Stomach (tissue), 9 donors: ENCODE measurements around the gene ZNF436. TPM values are rescaled to one million over a fixed set of nuclear protein-coding genes. Genes with fewer than 3 reads are reported as not detected.
A peak's percentile ranks its signal among the peaks of the same experiment; 100 is the strongest.

Experiments
- DNase-seq, 2 donors: peaks; one replicate each; pipeline versions ENCODE4 v3.0.0 to v3.0.0-alpha.2; 2013 to 2019
- H3K27ac ChIP-seq, 5 donors: fragments of 200-600 bp in 4 of 5; sonication (generic) in 4 of 5; one replicate each; pipeline ENCODE4 v1.5.1; 2013 to 2019; ENCODE audit warnings: mild to moderate bottlenecking in 1 of 5, moderate library complexity in 1 of 5
- H3K27me3 ChIP-seq, 3 donors: fragments of 200-600 bp; sonication (generic); one replicate each; pipeline ENCODE4 v1.5.1; 2017 to 2019; ENCODE audit warnings: mixed run types in 1 of 3
- H3K36me3 ChIP-seq, 4 donors: fragments of 200-600 bp; sonication (generic); 1 replicate in 3 of 4; 2 replicates in 1 of 4; pipeline ENCODE4 v1.5.1; 2016 to 2019
- H3K4me1 ChIP-seq, 4 donors: fragments of 200-600 bp; sonication (generic); one replicate each; pipeline ENCODE4 v1.5.1; 2016 to 2019
- H3K4me3 ChIP-seq, 4 donors: fragments of 200-600 bp; sonication (generic) in 3 of 4; one replicate each; pipeline ENCODE4 v1.5.1; 2016 to 2019; ENCODE audit warnings: mild to moderate bottlenecking in 1 of 4
- H3K9me3 ChIP-seq, 4 donors: fragments of 200-600 bp; sonication (generic); one replicate each; pipeline ENCODE4 v1.5.1; 2016 to 2019
- EP300 ChIP-seq: sonication (generic); formaldehyde crosslinking; IDR thresholded peaks from one replicate; pipeline ENCODE4 v1.6.1; 2017; ENCODE audit warnings: antibody characterized with exemption
- POLR2A ChIP-seq, 4 donors: fragments of 450-650 bp; IDR thresholded peaks; one replicate each; pipeline ENCODE4 v1.6.1; 2016; ENCODE audit warnings: antibody characterized with exemption in 4 of 4, control low read depth in 2 of 4, mild to moderate bottlenecking in 1 of 4, moderate library complexity in 1 of 4
- POLR2AphosphoS5 ChIP-seq, 3 donors: sonication (generic); formaldehyde crosslinking; IDR thresholded peaks; one replicate each; pipeline ENCODE4 v1.6.1; 2016; ENCODE audit warnings: antibody characterized with exemption in 3 of 3
- WGBS, 5 donors: extraction: QIAGEN DNeasy Blood & Tissue Kit in 3 of 5; methylation state at CpG; one replicate each; pipeline versions ENCODE4 v1.1.5 to v1.1.7; 2013 to 2018; 5-methylcytosine and 5-hydroxymethylcytosine counted together
- intact Hi-C: fragments of 100-400 bp; cut with DNase I; formaldehyde crosslinking; loops from one replicate; pipeline ENCODE4 v1.15.1; 2023; ENCODE audit warnings: low total_unique reads
- polyA plus RNA-seq, 3 donors: library from polyadenylated mRNA; stranded (reverse); fragments of 200-250 nt; gene quantifications; one replicate each; pipeline ENCODE4 v1.2.3, GENCODE V29; 2013
- total RNA-seq, 5 donors: library from RNA; depleted of rRNA; stranded (reverse); fragments of >200 nt; gene quantifications; one replicate each; pipeline versions ENCODE4 v1.1.0 to v1.2.3, GENCODE V29; 2014 to 2016
- TF ChIP-seq, protein P1 (sequence below), 7 experiments: fragments of 450-650 bp in 4 of 7; fragments of 200-600 bp in 3 of 7; sonication (generic) in 3 of 7; IDR thresholded peaks; one replicate each; pipeline ENCODE4 v1.5.1; 2016 to 2019; ENCODE audit warnings: antibody characterized with exemption in 7 of 7, control low read depth in 2 of 7, mild to moderate bottlenecking in 1 of 7
- donor health status: healthy with polysubstance abuse.
- donor health status: Bipolar disorder and iron deficiency.
- donor health status: healthy.

Gene ZNF436
- total and polyA plus RNA-seq, 8 donors: 3.1 to 29.9 (median 9.3) TPM

DNA sequence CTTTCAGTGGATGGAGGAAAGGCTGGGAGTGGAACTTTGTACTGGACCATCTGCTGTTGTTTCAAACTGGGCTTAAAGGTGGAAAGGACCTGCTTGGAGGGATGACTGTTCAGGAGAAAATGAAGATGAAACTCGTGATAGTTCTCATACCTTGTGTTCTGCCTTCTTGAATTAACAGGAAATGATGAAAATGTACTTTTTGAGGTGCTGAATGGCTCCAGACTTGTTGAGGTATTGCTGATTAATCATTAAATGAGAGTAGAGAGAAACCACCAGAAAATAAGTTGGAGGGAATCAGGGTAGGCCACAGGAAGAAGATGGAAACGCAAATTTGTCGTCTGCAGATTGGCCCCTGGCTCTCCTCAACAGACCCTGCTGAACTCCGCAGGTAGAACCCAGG, 26.2 kb upstream of the ZNF436 start:
- DNase-seq: no peak
- H3K4me1 ChIP-seq: peaks cover 14 to 28% (median 23%) of the 10 kb centered on the region in 4 donors
- TF ChIP-seq, protein P1, sequence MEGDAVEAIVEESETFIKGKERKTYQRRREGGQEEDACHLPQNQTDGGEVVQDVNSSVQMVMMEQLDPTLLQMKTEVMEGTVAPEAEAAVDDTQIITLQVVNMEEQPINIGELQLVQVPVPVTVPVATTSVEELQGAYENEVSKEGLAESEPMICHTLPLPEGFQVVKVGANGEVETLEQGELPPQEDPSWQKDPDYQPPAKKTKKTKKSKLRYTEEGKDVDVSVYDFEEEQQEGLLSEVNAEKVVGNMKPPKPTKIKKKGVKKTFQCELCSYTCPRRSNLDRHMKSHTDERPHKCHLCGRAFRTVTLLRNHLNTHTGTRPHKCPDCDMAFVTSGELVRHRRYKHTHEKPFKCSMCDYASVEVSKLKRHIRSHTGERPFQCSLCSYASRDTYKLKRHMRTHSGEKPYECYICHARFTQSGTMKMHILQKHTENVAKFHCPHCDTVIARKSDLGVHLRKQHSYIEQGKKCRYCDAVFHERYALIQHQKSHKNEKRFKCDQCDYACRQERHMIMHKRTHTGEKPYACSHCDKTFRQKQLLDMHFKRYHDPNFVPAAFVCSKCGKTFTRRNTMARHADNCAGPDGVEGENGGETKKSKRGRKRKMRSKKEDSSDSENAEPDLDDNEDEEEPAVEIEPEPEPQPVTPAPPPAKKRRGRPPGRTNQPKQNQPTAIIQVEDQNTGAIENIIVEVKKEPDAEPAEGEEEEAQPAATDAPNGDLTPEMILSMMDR (IDR thresholded peaks at IDR 0.05): no peak
- TF ChIP-seq POLR2A (IDR thresholded peaks at IDR 0.05): no peak
- no peak for TF ChIP-seq POLR2AphosphoS5 (IDR thresholded peaks at IDR 0.05)
- TF ChIP-seq EP300: no peak
- intact Hi-C loops: no loop called here
- peak overlapping the region in 4 of 5 donors; percentile 74 to 86 (median 78) for H3K27ac ChIP-seq
- H3K27me3 ChIP-seq: no peaks in the 10 kb centered on the region
- peaks cover 3 to 41% (median 31%) of the 10 kb centered on the region in 4 donors for H3K36me3 ChIP-seq
- no peak overlapping the region for H3K4me3 ChIP-seq
- no peaks in the 10 kb centered on the region for H3K9me3 ChIP-seq
- 82 to 90% (median 86%) methylated on average over 4 of the region's 4 CpGs for WGBS, 5 donors

- peak overlapping the region; percentile 44 to 86 (median 75) for H3K27ac ChIP-seq
- H3K4me3 ChIP-seq: no peak overlapping the region
- 50 to 71% (median 65%) methylated on average over 8 of the region's 8 CpGs for WGBS, 5 donors
- no peak for DNase-seq
- intact Hi-C loops: no loop called here
- TF ChIP-seq POLR2A (IDR thresholded peaks at IDR 0.05) (no peak), POLR2AphosphoS5 (IDR thresholded peaks at IDR 0.05) (no peak), EP300 (no peak)
- TF ChIP-seq, protein P1 (IDR thresholded peaks at IDR 0.05): no peak
- peaks cover 13 to 25% (median 19%) of the 10 kb centered on the region in 4 donors for H3K4me1 ChIP-seq
- H3K9me3 ChIP-seq: no peaks in the 10 kb centered on the region
- H3K36me3 ChIP-seq: peaks cover 3 to 41% (median 31%) of the 10 kb centered on the region in 4 donors
- H3K27me3 ChIP-seq: no peaks in the 10 kb centered on the region
Observed at GRCh38 chr1:23395154-23395724, 25.6 kb upstream of the ZNF436 start.

GRCh38 chr1:23394684-23395083, 25.0 kb upstream of the ZNF436 start:
- WGBS, 5 donors: 35 to 60% (median 53%) methylated on average over 7 of the region's 7 CpGs
- H3K4me3 ChIP-seq: no peak overlapping the region

DNA sequence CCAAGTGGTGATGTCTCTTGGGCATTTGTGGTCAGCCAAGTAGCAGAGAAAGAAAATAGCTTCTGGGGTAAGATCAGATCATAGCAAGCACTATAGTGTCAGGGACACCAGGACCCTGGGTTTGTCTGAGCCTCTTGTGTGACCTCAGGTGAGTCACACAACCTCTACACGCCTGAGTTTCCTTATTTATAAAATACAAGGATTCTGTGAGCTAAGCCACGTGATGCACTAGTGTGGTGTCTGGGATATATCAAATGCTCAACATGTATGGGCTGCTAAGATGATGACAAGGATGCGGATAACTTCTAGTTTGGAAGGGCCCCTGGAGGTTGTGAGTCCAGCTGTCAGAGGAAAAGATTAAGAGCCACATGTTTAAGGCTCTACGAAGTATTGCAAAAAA, 24.5 kb upstream of the ZNF436 start:
- no peaks in the 10 kb centered on the region for H3K27me3 ChIP-seq
- H3K4me1 ChIP-seq: peaks cover 13 to 25% (median 19%) of the 10 kb centered on the region in 4 donors
- intact Hi-C loops: no loop called here
- no peaks in the 10 kb centered on the region for H3K9me3 ChIP-seq
- H3K27ac ChIP-seq: peak overlapping the region in 4 of 5 donors; percentile 74 to 86 (median 78)
- 62 to 75% (median 68%) methylated on average over 4 of the region's 4 CpGs for WGBS, 5 donors
- no peak overlapping the region for H3K4me3 ChIP-seq
- peaks cover 3 to 47% (median 31%) of the 10 kb centered on the region in 4 donors for H3K36me3 ChIP-seq
- peak in 1 of 2 donors; percentile 76 for DNase-seq
- TF ChIP-seq, protein P1 (IDR thresholded peaks at IDR 0.05): no peak
- TF ChIP-seq EP300 (no peak), POLR2A (IDR thresholded peaks at IDR 0.05) (no peak), POLR2AphosphoS5 (IDR thresholded peaks at IDR 0.05) (no peak)

More at GRCh38 chr1:23394684-23395083, 25.0 kb upstream of the ZNF436 start:
- H3K27ac ChIP-seq: peak overlapping the region in 4 of 5 donors; percentile 74 to 86 (median 78)
- H3K9me3 ChIP-seq: no peaks in the 10 kb centered on the region
- peak; percentile 46 to 87 for DNase-seq
- peaks cover 13 to 25% (median 19%) of the 10 kb centered on the region in 4 donors for H3K4me1 ChIP-seq
- intact Hi-C loops: no loop called here
- H3K27me3 ChIP-seq: no peaks in the 10 kb centered on the region
- peaks cover 3 to 47% (median 31%) of the 10 kb centered on the region in 4 donors for H3K36me3 ChIP-seq
- TF ChIP-seq POLR2AphosphoS5 (IDR thresholded peaks at IDR 0.05): peak; percentile 10 to 64 (median 38)
- TF ChIP-seq, protein P1 (IDR thresholded peaks at IDR 0.05): no peak
- no peak for TF ChIP-seq EP300
